NCI-H146 treated with DMSO at 0.1 percent for 48 hours (cell line): ENCODE results near the gene LRRC4C.

Experiments used
- DNase-seq: peaks from one replicate; lab custom pipeline; 2025; ENCODE audit not compliant: unreplicated experiment; lab: John Stamatoyannopoulos, UW

LRRC4C gene

DNA sequence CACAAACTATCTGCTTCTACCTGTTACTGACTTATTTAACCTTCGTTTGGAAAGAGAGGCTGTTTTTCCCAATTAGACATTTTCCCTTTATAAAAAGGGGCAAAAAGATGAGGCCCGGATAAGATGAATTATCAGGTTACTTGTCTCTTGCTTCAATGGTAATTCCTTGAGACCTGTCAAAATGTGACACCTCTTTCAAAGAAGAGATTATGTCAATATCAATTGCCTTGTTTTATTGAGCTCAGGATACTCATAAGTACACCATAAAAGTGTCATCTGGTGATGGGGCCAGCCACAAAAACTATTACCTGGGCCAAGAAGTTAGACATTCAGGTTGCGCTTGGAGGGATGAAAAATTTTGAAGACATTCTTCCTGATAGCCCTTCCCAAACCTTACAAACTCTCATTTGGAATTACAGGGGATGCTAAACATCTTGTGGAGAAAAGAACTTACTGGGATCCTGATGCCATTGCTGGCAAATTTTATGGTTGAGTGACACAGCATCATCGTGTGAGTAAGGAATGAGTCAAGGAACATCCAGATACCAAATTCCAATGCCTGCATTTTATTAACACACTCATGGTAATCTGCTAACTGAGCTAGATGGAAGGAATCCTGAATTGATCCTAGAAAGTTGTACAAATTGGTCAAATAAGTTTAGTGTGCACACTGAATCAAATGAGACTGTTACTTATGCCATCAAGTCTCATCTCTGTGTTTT, 1071.2 kb downstream of the LRRC4C start:
- no peak for DNase-seq

- DNase-seq = no peak
Observed at GRCh38 chr11:40387240-40387980, 1072.0 kb downstream of the LRRC4C start.

DNA sequence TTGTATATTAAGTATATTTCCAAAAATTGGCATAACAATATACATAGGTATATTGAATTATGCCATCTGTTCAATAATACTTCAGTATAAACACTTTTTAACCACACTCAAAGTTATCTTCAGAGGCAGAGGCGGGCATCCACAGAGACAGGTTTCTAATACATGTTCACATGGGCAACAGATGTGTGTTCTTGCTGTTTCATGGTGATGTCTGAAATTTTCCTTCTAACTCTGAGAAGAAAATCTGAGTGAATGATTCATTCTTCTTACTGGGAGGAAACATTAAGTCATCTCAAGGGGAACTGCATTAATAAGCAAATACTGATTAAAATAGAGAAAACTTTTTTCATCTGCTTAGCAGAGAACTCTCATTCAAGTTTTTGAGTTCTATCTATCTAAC, 1074.5 kb downstream of the LRRC4C start:
- no peak for DNase-seq

DNA sequence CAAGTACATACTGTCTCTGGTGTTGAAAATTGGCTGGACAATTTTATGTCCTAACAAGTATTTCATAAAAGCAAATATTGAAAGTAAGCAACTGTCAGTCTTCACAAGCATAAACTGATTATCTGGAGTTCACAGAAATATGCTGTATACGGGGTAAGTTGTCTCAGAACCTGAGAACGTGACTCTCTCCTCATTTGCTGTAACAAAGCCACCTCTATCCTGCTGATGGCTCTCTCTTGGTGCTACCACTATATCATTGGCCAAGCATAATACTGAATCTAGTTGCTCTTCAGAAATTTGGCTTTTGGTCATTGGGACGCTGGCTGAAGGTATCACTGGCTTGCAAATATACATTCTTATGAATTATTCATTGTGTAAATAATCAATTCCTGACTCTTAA, 1078.0 kb downstream of the LRRC4C start:
- no peak for DNase-seq

DNA sequence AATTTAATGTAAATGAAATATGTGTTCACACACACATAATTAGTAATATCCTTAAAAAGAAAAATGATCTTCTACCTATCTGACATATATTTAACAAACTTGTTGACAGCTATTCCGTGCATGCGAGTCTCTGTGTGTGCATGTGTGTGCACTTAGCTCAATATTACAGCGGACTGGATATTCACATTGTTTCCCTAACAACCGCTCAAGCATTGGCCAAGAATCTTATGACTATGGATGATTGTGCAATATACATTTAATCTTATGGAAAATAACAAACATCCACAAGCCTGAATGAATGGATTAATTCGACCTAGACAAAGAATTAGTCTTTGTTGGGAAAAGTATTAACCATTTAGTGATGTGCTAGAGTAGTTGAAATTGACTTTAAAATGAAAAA, 1078.6 kb downstream of the LRRC4C start:
- no peak for DNase-seq

- DNase-seq = no peak
Observed at GRCh38 chr11:40376331-40376730, 1083.1 kb downstream of the LRRC4C start.

DNA sequence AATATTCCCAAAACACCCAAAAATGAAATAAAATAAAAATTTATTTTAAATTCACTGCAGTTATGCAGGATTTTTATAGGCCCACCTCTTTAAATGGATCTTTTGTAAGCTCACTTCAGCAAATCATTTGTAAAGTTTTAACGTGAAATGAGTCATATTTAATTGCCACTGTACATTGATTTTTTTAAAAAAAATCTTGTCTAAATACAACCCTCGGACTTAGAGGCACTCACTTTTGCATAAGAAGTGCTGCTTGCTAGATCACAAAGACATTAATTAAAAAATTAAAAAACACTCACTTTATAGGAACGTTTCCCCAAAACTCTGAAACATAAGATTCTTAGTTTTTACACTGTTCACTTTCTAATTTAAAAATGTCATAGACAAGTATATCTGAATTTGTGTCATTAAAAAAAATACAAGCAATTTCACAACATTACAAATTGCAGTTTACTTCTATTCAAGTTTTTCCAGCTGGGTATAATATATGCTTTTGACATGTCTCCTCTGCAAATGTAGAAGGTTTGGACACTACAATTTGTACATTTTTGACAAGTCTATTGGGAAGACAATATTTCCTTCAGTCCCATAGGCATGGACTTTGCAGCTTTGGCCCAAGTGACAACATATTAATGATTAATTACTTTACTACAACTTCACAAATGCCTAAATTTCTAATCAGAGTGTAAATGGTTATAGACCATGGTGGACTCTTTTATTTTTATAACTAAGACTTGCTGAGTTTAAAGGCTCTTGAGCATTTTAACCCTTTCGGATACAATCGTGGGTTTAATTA, 1088.4 kb downstream of the LRRC4C start:
- no peak for DNase-seq

GRCh38 chr11:40360206-40360798, 1099.2 kb downstream of the LRRC4C start:
- DNase-seq = no peak

- DNase-seq = no peak
Observed at GRCh38 chr11:40354121-40354520, 1105.3 kb downstream of the LRRC4C start.

GRCh38 chr11:40340911-40341310, 1118.5 kb downstream of the LRRC4C start:
- no peak for DNase-seq

DNA sequence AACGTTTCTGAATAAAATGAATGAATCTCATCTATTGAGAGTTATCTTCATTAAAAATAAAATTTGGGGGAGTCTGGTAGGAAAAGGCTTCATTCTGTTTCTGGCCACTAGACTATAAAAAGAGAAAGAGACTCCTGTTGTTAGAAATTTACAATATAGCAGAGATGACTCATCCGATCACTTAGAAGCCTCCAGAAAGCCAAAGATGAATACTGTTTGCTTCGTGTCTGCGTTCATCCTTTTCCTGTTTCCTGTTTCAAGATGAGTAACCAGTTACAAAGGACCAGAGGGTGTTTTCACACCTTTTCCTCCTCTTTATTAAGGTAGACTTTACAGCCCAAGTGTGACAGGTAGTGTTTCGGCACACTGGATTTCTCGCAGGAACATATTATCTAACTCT, 1120.7 kb downstream of the LRRC4C start:
- no peak for DNase-seq

DNA sequence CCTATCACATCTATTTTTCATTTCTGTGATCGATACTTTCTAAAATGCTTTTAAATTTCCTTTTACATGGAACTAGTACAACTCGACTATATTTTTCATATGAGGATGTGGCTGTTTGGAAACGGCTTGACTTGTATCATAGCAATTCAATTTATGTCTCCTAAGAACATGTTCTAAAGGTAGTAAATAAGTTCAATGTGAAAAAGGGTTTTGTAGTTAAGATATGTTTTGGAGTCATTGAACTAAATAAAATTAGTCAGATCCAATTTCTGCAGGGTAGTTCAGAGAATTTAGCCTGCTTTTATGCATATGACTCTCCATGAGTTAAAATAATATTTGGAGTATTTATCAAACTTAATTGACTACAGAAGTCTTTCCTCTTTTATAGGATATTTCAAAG, 1121.4 kb downstream of the LRRC4C start:
- DNase-seq = no peak

DNA sequence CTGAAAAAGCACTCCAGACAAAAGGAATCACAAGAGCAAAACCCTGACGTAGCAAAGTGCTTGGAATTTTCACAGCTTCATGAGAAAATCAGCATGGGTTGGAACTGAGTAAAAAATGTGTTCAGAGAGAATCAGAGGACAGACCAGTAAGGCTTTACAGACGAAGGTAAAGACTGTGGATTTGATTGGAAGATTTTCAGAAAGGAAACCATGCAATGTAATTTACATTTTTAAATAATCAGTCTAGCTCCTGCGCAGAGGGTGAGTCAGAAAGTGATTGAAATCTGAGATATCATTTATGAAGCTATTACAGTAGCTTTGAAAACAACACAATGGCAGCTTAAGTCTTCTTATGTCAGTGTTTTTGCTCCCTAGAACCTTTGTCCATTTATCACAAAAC, 1122.3 kb downstream of the LRRC4C start:
- DNase-seq = no peak

DNA sequence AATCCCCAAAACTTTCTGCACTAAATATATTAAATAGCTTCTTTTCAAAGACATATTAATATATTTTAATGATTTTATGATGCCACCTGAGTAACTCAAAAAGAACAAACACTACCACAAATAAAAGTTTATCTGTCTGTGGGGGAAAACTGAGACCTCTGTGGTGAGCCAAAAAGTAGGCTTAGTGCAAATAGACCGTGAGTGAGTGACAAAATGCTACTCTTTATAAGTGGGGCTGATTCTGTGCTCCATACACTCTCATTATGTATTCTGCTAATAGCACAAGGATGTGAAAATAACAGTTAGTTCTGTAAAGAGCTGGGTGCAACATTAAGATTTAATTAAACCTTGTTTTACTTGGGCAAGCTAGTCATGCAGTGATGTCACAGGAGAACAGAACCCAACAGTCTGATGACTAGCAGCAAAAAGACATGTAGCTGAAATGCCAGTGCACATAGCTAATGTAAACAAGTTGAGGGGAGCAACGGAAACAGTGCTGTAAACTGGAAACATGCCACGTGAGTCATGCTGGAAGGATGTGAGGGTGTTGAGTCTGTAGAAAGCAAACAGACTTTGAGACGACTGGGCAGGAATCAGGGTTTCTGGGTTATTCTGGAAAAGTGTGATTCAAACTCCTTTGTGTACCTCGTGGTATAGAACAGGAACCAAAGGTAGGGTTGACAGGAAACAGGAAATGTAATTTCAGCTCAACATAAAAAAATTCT, 1130.4 kb downstream of the LRRC4C start:
- DNase-seq = no peak

- DNase-seq = no peak
Observed at GRCh38 chr11:40323241-40323640, 1136.2 kb downstream of the LRRC4C start.

- no peak for DNase-seq
Observed at GRCh38 chr11:40321537-40321936, 1137.9 kb downstream of the LRRC4C start.

DNA sequence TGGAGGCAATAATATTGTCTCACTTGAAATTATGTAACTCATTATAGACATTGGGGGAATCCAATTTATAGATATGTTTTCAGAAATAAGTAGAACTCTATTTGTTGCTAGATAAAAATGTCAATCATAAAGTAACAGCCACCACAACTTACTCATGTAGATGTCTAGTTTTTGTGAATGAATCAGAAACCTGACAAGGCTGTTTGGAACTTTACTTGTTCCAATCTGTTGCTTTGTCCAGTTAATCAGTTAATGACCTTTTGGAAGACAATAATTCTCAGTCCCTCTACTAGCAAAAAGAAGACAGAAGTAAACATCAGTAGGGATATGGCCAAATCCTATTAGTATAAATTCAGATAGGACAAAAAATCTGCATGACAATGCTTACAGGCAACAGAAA, 1143.3 kb downstream of the LRRC4C start:
- DNase-seq = no peak

GRCh38 chr11:40315122-40315521, 1144.3 kb downstream of the LRRC4C start:
- DNase-seq = no peak

DNA sequence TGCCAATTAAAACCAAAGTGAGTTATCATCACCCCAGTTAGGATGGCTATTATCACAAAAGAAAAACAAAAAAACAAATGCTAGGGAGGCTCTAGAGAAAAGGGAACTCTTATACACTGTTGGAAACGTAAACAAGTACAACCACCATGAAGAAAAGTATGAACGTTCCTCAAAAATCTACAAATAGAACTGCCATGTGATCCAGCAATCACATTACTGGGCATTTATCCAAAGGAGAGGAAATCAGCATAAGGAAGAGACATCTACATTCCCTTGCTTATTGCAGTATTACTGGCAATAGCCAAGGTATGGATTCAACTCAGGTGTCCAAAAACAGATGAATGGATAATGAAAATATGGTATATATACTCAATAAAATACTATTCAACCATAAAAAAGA, 1145.1 kb downstream of the LRRC4C start:
- DNase-seq = no peak

DNA sequence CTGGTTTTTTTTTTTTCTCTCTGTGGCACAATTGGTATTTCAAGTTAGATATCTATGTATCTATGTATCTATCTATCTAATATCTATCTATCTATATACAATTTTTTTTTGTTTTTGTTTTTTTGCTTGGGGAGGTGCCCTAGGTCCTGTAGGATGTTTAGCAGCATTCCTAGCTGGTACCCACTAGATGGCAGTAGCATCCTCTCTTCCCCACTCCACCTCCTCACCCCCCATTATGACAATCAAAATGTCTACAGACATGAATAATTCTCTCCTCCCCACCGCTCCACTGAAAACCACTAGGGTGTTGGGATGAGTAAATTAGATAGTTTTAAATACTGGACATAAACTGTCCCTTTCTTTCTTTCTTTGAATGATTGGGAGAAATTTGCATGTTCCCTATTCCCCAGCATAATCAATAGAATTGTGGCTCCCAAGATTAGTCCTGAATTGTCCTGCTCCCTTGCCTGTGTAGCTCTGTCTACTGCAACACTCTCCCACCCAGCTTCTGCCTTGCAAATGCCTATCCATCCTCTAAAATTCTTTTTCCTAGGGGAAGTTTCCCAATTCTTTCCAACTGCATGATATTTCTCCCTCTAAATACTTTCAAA, 1152.4 kb downstream of the LRRC4C start:
- peak; percentile 48 for DNase-seq
